GM23248 (cell line): ENCODE measurements around the gene NLRC5.

Experiments used
- EZH2 ChIP-seq: fragments of 200-600 bp; sonication (generic); IDR thresholded peaks from 2 replicates; pipeline ENCODE4 v1.6.1; 2018; ENCODE audit warnings: antibody characterized with exemption, mild to moderate bottlenecking; ENCODE audit not compliant: insufficient read depth, poor library complexity, severe bottlenecking
- EZH2phosphoT487 ChIP-seq: fragments of 200-600 bp; sonication (generic); IDR thresholded peaks from 2 replicates; pipeline ENCODE4 v1.6.1; 2018; ENCODE audit warnings: antibody characterized with exemption, moderate library complexity, mild to moderate bottlenecking, low read depth; ENCODE audit not compliant: insufficient read depth

- TF ChIP-seq EZH2 (no peak), EZH2phosphoT487 (no peak)
These were observed 79.7 kb downstream of the NLRC5 start for GRCh38 chr16:57069053-57069452.
